ENCODE data around the gene NEURL2.
"Not testable (repeated sequence)": the region's sequence is repeated elsewhere in the genome, so short reads cannot be mapped to it uniquely, and the experiment has no call there.

NEURL2 gene

GRCh38 chr20:45935416-45936046, 44.5 kb upstream of the NEURL2 start:
- no peak for DNase-seq (ENCODE audit: low read depth, low spot score)
- POLR2A ChIA-PET = interaction anchor here (0.6 to 2.6 kb wide), 18 partner anchors 9 to 994 kb away, joined by 3 to 31 read pairs (median 5); partner anchors contain the start of genes CTSA, NEURL2, SNX21 and ZSWIM1
- peak overlapping the region; percentile 74 for H3K4me3 ChIP-seq (ENCODE audit: low read depth, low read length)
- TF ChIP-seq CTCF (IDR thresholded peaks at IDR 0.05; ENCODE audit: insufficient read depth, low read length, missing control alignments) = no peak
- CTCF ChIA-PET = interaction anchor here (0.6 to 3.7 kb wide), 6 partner anchors 35 to 623 kb away, joined by 3 to 23 read pairs (median 3); no protein-coding TSS in a partner anchor

- no peak for TF ChIP-seq CTCF (IDR thresholded peaks at IDR 0.05; ENCODE audit: insufficient read depth, low read length, missing control alignments)
- POLR2A ChIA-PET = interaction anchor here (0.6 to 2.6 kb wide), 21 partner anchors 9 to 993 kb away, joined by 3 to 31 read pairs (median 5); partner anchors contain the start of genes CTSA, NEURL2, SNX21 and ZSWIM1
Measured at GRCh38 chr20:45934586-45935415, 43.8 kb upstream of the NEURL2 start, which contains the start of gene PCIF1. Gene PCIF1, plus strand, starts transcription at chr20:45934683. Its CDS starts 4,317 bp downstream, at chr20:45939000.

GRCh38 chr20:45934046-45934585, 43.1 kb upstream of the NEURL2 start:
- no peak for DNase-seq (ENCODE audit: low read depth, low spot score)
- no peak for TF ChIP-seq CTCF (IDR thresholded peaks at IDR 0.05; ENCODE audit: insufficient read depth, low read length, missing control alignments)
- ChIA-PET CTCF (interaction anchor here (0.9 to 3.7 kb wide), 11 partner anchors 9 to 138 kb away, joined by 3 to 23 read pairs (median 4); no protein-coding TSS in a partner anchor), POLR2A (interaction anchor here (0.7 to 2.6 kb wide), 19 partner anchors 10 to 100 kb away, joined by 3 to 31 read pairs (median 5); partner anchors contain the start of genes CTSA, NEURL2, SNX21 and ZSWIM1)
- peak overlapping the region; percentile 99 for H3K4me3 ChIP-seq (ENCODE audit: low read depth, low read length)

More at GRCh38 chr20:45934586-45935415, 43.8 kb upstream of the NEURL2 start, which contains the start of gene PCIF1:
- peak; percentile 67 for DNase-seq (ENCODE audit: low read depth, low spot score)
- CTCF ChIA-PET = interaction anchor here (0.9 to 3.7 kb wide), 6 partner anchors 9 to 139 kb away, joined by 3 to 23 read pairs (median 4); no protein-coding TSS in a partner anchor
- peak within 1 kb of the TSS; percentile 99 for H3K4me3 ChIP-seq (ENCODE audit: low read depth, low read length)

GRCh38 chr20:45933266-45934045, 42.4 kb upstream of the NEURL2 start:
- ChIA-PET POLR2A (interaction anchor here (0.9 to 2.6 kb wide), 12 partner anchors 9 to 99 kb away, joined by 3 to 31 read pairs (median 8); partner anchors contain the start of genes CTSA, NEURL2, SNX21 and ZSWIM1), CTCF (interaction anchor here (0.8 to 3.7 kb wide), 9 partner anchors 8 to 47 kb away, joined by 3 to 23 read pairs (median 4); no protein-coding TSS in a partner anchor)
- DNase-seq (ENCODE audit: low read depth, low spot score) = no peak
- peak overlapping the region; percentile 99 for H3K4me3 ChIP-seq (ENCODE audit: low read depth, low read length)
- TF ChIP-seq CTCF (IDR thresholded peaks at IDR 0.05; ENCODE audit: insufficient read depth, low read length, missing control alignments) = peak; percentile 22

- H3K4me3 ChIP-seq (ENCODE audit: low read depth, low read length); POLR2A ChIA-PET; DNase-seq (ENCODE audit: low read depth, low spot score): not testable (repeated sequence)
- CTCF ChIA-PET = interaction anchor here (1.3 to 1.7 kb wide), 2 partner anchors 41 to 47 kb away, joined by 3 to 4 read pairs; no protein-coding TSS in a partner anchor
Measured at GRCh38 chr20:45931680-45932079, 40.7 kb upstream of the NEURL2 start.
